Measurements from ENCODE around the gene CCM2L. TPM values are rescaled to one million over a fixed set of nuclear protein-coding genes. Genes with fewer than 3 reads are reported as not detected.
A peak's percentile ranks its signal among the peaks of the same experiment; 100 is the strongest.

CCM2L gene
- total RNA-seq, 2 donors from 2014 or later: 3.4 to 5.9 TPM

DNA sequence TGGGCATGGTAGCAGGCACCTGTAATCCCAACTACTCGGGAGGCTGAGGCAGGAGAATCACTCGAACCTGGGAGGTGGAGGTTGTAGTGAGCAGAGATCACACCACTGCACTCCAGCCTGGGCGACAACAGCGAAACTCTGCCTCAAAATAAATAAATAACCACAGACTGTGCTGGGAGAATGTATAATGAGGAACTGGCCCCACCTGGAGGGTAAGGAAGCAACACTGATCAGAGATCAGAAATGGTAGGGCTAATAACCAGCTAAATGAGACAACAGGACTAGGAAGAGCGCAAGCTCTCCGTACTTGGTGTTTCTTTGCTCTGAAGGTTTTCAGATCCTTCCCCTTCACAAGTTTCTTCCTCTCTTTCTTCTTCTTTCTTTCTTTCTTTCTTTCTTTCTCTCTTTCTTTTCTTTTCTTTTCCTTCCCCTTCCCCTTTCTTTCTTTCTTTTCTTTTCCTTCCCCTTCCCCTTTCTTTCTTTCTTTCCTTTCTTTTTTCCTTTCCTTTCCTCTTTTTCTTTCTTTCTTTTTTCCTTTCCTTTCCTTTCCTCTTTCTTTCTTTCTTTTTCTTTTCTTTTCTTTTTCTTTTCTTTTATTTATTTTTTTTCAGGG lies 14.6 kb downstream of the CCM2L start:
- intact Hi-C loops (cut with DNase I): no loop called here
- H3K27ac ChIP-seq: no peak overlapping the region
- TF ChIP-seq POLR2A (IDR thresholded peaks at IDR 0.05) (no peak), CTCF (IDR thresholded peaks at IDR 0.05) (no peak)

GRCh38 chr20:32027643-32028042 lies 17.4 kb downstream of the CCM2L start:
- Histone ChIP-seq H3K4me1 (peaks cover 12% of the 10 kb centered on the region), H3K36me3 (replicated peaks in 1 of 2; ENCODE audit: insufficient read depth in 1 of 2, low read depth in 2 of 2) (no peaks in the 10 kb centered on the region), H3K9me3 (no peaks in the 10 kb centered on the region), H3K27ac (no peak overlapping the region), H3K4me3 (no peak overlapping the region), H3K27me3 (no peaks in the 10 kb centered on the region)
- ATAC-seq: no peak
- no peak for TF ChIP-seq POLR2A (IDR thresholded peaks at IDR 0.05)
- no peak for TF ChIP-seq CTCF (IDR thresholded peaks at IDR 0.05)
- WGBS, 2 donors: 78 to 88% methylated on average over 3 of the region's 3 CpGs
- no peak for DNase-seq
- intact Hi-C loops (cut with DNase I): no loop called here

More for the DNA sequence above, 14.6 kb downstream of the CCM2L start:
- no peak for DNase-seq
- WGBS, 2 donors: 77 to 81% methylated on average over 6 of the region's 6 CpGs
- Histone ChIP-seq H3K4me3 (no peak overlapping the region), H3K36me3 (replicated peaks in 1 of 2; ENCODE audit: insufficient read depth in 1 of 2, low read depth in 2 of 2) (no peaks in the 10 kb centered on the region), H3K27me3 (peaks cover 0 to 4% of the 10 kb centered on the region in 2 donors), H3K9me3 (no peaks in the 10 kb centered on the region), H3K4me1 (no peaks in the 10 kb centered on the region)
- ATAC-seq: no peak

DNA sequence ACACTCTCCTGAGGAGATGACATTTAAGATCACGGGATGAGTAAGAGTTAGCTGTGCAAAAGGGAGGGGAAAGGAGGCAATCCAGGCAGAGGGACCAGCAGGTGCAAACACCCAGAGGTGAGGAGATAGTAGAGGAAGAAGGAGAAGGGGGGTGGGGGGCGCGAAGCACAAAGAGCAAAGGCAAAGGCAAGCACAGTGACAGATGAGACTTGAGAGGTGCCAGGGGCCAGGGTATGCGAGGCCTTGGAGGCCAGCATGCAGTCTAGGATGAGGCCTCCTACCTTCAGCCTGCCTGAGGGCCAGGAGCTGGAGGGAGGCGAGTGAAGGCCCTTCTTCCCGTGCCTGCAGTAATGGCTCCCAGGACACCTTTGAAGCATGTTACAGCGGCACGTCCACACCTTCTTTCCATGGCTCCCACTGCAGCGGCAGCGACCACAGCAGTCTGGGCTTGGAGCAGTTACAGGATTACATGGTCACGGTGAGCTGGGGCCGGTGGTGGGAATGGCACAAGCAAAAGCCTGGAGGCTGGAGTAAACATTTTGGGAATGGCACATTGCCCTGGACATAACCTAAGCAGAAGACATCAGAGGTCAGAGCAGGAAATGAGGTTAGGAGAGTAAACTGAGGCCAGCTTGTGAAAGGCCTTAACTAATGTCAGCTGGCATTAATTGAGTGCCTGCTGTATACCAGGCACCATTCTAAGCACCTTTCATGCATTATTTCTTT lies 18.6 kb downstream of the CCM2L start:
- WGBS, 2 donors: 45 to 53% methylated on average over 12 of the region's 12 CpGs
- H3K4me1 ChIP-seq: peaks cover 12% of the 10 kb centered on the region
- no peaks in the 10 kb centered on the region for H3K9me3 ChIP-seq
- H3K36me3 ChIP-seq (replicated peaks in 1 of 2; ENCODE audit: insufficient read depth in 1 of 2, low read depth in 2 of 2): no peaks in the 10 kb centered on the region
- no peak overlapping the region for H3K27ac ChIP-seq
- H3K27me3 ChIP-seq: no peaks in the 10 kb centered on the region
- no peak for ATAC-seq
- no peak overlapping the region for H3K4me3 ChIP-seq
- DNase-seq: peak in 1 of 4 donors; percentile 16
- TF ChIP-seq CTCF (IDR thresholded peaks at IDR 0.05): no peak
- TF ChIP-seq POLR2A (IDR thresholded peaks at IDR 0.05): no peak
- intact Hi-C loops (cut with DNase I): no loop called here

GRCh38 chr20:32029561-32029960 lies 19.3 kb downstream of the CCM2L start:
- no peak overlapping the region for H3K27ac ChIP-seq
- ATAC-seq: no peak
- H3K4me1 ChIP-seq: peaks cover 12% of the 10 kb centered on the region
- DNase-seq: no peak
- 85 to 90% methylated on average over 9 to 11 of the region's 11 CpGs for WGBS, 2 donors
- H3K9me3 ChIP-seq: no peaks in the 10 kb centered on the region
- no peak overlapping the region for H3K4me3 ChIP-seq
- no peaks in the 10 kb centered on the region for H3K36me3 ChIP-seq (replicated peaks in 1 of 2; ENCODE audit: insufficient read depth in 1 of 2, low read depth in 2 of 2)
- peaks cover 0 to 3% of the 10 kb centered on the region in 2 donors for H3K27me3 ChIP-seq
- intact Hi-C loops (cut with DNase I): no loop called here
- no peak for TF ChIP-seq POLR2A (IDR thresholded peaks at IDR 0.05)
- TF ChIP-seq CTCF (IDR thresholded peaks at IDR 0.05): no peak
